ENCODE measurements around the gene MKLN1. TPM values are rescaled to one million over a fixed set of nuclear protein-coding genes. Genes with fewer than 3 reads are reported as not detected.

Gene MKLN1
- 12.2 and 15.2 TPM in 2 replicates for total RNA-seq

DNA sequence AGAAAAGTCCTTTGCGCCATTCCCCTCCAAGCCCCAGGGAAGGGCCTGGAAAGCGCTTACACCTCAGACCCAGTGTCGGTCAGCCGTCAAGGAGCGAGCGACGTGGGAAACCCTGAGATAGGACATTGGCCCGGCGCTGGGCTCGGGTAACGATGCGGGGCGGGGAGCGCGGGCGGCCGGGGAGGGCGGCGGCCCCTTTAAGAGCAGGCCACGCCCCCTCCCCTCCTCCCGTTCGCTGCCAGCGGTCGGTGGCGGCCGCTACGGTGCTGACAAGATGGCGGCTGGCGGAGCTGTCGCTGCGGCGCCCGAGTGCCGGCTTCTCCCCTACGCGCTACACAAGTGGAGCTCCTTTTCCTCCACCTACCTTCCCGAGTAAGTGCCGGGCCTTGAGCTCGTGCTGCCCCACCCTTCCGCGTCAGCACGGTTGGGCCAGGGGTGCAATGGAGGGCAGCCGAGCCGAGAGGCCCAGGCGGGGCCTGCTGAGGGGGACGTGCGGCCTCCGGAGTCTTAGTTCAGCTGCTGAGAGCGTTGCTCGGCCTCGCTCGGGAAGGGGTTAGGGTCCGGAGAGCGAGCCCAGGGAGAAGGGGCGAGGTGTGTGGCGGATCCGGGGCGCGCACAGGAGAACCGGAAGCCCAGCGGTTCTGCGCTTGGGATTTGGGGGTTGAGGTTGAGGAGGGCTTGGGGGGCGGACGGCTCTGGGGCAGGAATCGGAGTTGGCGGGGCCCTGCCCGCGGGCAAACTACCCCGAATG is at the start of gene MKLN1:
Gene MKLN1 (plus strand): TSS at position 251 of the 751 bp plus-strand sequence. CDS start 24 bp downstream, at position 275.

Other genes with a start within 250 kb of the MKLN1 start
- under 0.01 and 0.19 TPM in 2 replicates for gene PODXL, start 228.8 kb downstream of the MKLN1 start, total RNA-seq